GM21576 (cell line): ENCODE measurements around the gene SMAGP.
"Not testable (repeated sequence)": the region's sequence is repeated elsewhere in the genome, so short reads cannot be mapped to it uniquely, and the experiment has no call there.

Source experiments
- ATAC-seq: cut with Tn5 transposase; IDR thresholded peaks from one replicate; pipeline ENCODE4 v1.9.1; 2021; ENCODE audit warnings: mild to moderate bottlenecking, moderate library complexity; ENCODE audit not compliant: unreplicated experiment

The SMAGP gene

DNA sequence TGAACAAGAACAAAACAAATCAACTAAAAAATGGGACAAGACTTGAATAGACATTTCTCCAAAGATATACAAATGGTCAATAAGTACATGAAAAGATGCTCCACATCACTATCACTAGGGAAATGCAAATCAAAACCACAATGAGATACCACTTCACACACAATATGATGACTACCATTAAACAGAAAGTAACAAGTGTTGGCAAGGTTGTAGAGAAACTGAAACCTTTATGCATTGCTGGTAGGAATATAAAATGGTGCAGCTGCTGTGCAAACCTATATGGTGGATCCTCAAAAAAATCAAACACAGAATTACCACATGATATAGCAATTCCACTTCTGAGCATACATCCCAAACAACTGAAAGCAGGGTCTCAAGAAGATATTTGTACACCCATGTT lies 5.2 kb downstream of the SMAGP start:
- ATAC-seq = no peak

DNA sequence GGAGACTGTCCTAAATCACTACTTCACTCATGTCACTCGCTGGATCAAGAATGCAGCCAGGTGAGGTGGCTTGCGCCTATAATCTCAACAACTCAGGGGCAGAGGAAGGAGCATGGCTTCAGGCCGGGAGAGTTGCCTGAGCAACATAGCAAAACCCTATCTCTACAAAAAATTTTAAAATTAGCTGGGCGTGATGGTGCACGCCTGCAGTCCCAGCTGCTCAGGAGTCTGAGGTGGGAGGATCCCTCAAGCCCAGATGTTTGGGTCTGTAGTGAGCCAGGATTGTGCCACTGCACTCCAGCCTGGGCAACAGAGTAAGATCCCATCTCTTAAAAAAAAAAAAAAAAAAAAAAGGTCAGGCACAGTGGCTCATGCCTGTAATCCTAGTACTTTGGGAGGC lies 5.9 kb downstream of the SMAGP start:
- no peak for ATAC-seq

DNA sequence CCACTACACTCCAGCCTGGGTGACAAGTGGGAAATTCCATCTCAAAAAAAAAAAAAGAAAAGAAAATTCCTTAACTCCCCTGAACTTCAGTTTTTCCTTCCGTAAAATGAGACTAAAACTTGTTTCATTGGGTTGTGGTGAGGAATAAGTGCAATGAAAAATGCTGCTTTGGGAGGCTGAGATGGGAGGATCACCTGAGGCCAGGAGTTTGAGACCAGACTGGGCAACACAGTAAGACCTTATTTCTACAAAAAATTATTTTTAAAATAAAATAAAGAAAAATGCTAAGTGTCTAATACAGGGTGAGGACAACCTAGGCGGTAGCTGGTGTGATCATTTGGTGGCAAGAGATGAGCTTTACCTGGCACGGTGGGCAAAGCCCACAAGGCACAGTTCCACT lies 6.9 kb downstream of the SMAGP start:
- no peak for ATAC-seq

DNA sequence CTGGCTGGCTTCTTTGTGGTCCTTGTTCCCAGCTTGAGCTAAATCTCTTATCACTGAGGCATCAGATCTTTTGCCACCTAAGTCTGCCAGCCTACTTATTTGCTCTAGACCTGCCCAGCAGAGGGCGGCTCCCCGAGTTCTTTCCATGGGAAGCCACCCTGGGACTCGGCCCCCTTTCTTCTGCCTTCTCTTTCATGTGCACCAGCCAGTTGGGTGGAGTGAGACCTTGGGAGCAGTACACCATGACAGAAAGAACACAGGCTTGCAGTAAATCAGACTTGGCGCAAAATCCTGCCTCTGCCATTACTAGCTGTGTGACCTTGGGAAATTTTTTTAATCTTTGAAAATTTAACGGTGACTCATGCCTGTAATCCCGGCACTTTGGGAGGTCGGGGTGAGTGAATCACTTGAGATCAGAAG lies 7.4 kb downstream of the SMAGP start:
- ATAC-seq = no peak

DNA sequence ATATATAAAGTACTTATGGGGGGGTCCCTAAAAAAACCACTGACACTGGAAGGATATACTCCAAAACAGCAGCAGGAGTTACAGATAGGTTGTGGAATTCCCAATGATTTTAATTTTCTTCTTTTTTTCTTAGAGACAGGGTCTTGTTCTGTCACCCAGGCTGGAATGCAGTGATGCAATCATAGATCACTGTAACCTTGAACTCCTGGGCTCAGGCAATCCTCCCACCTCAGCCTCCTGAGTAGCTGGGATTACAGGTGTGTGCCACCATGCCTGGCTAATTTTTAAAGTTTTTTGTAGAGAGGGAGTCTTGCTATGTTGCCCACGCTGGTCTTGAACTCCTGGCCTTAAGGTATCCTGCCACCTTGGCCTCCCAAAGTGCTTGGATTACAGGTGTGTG lies 10.6 kb downstream of the SMAGP start:
- ATAC-seq = not testable (repeated sequence)

DNA sequence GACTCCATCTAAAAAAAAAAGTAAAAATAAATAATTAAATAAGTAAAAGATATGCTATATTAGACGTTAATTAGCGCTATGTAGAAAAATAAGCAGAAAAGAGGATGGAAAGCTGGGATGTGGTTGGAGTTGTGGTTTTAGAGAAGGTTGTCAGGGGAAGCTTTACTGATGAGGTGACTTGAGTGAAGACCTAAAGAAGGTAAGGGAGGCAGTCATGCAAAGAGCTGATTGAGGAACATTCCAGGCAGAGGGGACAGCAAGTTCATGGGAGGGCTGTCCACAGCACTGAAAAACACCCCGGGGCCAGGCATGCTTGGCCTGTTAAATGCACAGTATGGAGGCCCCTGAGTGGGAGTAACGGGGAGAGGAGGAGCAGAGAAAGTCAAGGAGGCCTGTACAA lies 15.7 kb downstream of the SMAGP start:
- ATAC-seq = no peak

DNA sequence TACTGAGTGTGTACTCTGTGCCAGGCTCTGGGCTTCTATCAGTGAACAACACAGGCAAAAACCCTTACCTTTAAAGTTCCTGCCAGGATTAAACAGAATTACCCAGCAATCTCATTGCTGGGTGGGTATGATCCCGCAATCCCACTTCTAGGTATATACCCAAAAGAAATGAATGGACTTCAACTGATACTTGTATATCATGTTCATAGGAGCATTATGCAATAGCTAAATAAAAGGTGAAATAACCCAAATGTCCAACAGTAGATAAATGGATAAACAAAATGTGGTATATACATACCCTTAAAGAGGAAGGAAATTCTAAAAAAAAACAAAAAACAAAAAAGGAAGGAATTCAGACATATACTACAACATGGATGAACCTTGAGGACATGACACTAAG lies 16.9 kb downstream of the SMAGP start:
- ATAC-seq = no peak

DNA sequence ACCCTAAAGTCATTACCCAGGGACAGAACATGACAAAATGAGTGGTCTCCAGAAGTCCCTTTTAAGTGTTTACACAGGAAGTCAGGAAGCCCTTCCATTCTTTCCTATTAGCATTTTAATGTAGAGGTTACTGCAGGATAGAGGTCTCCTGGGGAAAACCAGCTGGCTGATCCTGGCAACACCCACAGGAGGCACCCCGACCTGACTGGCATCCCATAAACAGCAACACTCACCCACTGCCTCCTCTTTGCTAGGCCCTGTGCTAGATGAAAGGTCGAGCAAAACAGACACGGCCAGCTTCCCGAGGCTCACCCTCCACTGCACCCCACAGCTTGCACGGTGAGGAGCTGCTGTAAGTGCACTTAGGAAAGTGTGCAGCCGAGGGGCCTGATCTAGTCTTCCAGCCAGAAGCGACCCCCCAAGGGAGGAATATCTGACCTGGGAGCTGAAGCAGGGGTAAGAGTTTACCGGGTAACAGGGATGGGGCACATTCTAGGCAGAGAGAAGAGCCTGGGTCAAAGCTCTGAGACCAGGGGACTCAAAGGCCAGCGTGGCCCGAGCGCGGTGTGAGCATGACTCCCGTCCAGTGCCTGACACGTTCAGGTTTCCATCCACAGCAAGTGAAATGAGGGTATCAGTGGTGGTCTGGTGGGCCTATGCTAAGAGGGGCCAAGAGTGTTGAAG lies 22.6 kb downstream of the SMAGP start:
- no peak for ATAC-seq

DNA sequence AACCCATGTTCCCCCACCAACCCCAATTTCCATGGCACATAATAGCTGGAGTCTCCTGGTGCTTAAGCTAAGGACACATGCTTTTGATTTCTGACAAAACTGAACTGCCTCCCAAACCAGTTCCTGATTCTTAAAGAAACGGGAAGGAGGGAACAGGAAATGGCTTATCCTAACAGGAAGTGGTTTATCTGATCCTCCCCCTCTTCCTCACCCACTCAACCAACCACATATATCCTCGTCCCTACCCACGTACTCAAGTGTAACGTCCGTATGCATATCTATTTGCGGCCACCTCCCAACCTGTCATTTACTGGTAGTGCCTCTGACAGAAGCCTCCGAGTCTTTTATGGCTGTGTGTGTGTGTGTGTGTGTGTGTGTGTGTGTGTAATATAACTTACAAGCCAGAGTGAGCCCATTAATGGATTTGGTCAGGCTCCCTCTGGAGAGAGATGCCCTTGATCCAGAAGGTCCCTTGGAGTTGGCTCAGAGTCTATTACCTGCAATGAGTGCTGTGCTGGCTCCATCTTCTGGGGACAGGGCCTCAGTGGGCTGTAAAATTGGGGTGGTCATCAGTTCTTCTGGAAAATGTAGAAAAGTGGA lies 23.9 kb downstream of the SMAGP start:
- ATAC-seq = no peak

DNA sequence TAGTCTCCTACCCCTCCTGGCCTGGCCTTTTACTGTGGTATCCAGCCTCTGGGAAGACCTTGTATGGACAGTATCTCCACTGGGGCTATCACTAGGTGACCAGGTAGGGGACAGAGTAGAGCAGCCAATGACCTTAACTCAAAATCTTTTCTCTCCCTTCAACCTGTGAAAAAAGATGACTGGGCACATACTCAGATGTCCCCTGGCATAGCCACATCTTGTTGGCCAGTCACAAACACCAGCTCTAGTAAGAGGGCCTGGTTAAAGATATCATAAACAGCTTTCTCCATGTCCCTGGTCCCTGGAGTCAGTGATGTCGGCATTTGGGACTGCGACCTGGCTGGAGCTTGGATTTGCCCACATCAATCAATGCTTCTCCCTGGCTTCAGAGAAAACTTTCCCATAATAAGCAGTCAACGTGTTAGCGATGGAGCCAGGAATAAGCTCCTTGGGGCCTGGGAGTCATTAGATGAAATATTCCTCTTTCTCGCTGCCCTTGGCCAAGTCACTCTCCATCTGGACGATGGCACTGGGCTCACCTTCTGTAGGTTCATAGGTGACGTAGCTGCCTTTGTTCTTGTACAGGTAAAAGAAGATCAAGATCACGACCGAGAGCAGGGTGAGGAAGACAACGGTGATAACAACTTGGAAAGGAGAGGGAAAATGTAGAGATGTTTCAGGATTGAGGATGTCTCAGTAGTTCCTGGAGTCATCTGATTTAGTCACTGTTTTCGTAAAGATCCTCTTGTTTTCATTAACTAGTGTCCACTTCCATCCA lies 24.6 kb downstream of the SMAGP start:
- no peak for ATAC-seq

DNA sequence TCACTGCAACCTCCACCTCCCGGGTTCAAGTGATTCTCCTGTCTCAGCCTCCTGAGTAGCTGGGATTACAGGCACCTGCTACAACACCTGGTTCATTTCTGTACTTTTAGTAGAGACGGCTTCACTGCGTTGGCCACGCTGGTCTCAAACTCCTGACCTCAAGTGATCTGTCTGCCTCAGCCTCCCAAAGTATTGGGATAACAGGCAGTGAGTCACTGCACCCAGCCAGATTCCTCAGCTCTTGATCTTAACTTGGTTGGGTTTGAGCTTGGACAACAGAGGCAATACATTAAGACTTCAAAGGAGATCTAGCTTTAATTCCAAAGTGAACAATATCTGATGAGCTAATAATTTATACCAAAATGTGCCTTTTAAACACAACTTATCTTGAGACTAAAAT lies 25.9 kb downstream of the SMAGP start:
- no peak for ATAC-seq

DNA sequence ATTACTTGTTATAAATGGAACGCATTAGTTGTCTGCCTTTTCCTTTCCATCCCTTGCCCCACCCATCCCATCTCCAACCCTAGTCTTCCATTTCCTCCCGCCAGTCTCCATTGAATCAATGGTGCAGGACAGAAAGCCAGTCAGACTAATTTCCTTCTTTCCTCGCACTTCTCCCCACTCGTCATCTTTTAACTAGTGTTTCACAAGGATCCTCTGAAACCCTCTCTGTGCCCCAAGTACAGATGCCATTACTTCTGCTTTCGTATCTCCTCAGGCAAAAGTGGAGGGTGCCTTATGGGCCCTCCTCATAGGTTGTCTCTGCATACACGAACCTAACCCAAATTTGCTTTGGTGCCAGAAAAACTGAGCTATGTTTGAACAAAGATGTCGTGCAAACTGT lies 27.3 kb downstream of the SMAGP start:
- no peak for ATAC-seq

DNA sequence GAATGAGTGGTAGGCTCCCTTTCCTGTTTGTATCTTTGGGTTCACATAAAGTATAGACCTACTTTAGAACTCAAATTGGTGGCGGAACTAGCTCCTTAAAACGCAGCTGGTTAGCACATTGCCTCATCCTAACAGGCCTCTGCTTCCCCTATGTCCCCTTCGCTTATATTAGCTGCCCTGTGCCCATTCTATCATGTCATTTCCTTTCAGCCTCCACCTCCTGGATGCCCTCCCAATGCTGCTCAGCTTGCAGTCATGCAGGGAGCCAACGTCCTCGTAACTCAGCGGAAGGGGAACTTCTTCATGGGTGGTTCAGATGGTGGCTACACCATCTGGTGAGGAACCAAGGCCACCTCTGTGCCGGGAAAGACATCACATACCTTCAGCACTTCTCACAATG lies 28.1 kb downstream of the SMAGP start:
- no peak for ATAC-seq

DNA sequence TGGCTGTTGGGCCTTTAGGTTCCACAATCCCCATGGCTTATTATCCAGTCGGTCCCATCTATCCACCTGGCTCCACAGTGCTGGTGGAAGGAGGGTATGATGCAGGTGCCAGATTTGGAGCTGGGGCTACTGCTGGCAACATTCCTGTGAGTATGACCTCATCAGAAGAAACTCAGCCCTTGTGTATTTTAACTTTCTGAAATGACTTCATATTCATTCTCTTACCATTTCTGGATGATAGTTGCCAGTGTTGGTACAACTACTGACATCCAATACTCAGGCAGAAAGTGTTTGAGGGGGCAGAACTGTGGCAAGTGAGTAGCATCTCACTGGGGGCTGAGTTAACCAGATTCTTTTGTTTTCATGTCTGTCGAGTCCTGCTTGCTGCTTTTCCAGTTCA lies 29.2 kb downstream of the SMAGP start:
- no peak for ATAC-seq

DNA sequence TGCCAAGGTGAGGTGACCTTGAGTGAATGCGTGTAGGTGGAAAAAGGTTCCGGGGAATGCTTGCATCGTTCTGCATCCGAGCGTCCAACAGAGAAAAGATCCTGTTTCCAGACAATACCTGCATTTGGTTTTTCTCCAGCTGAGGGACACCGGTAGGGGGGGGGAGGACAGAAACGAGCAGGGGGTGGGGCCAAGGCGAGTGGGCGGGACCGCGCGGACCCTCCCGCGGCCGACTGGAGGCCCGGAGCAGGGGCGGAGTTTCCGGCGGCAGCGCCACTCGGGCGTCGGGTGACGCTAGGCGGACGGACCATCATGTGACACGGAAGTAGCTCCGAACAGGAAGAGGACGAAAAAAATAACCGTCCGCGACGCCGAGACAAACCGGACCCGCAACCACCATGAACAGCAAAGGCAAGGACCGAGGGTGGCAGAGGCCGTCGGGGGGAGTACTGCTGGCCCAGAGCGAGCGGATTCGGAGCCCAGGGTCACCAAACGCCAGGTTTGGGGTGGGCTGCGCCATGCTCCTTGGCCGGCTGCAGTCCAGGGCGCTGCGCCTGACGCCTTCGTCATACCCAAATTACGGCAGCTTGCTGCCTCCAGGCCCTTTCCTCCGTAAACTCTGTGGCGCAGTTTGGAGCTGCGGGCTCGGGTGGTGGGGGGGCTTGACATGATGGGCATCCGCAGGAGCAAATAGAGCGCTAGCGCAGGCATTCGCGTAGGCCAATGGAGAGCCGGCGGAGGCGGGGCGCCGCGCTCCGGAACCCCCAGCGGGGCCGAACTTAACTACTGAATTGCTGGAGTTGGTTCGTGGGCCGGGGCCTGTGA lies 31.5 kb downstream of the SMAGP start, which contains the start of gene DAZAP2:
DAZAP2 (plus strand) TSS at position 317 of the 825 bp plus-strand sequence; CDS start at position 399, 82 bp downstream.
- peak; percentile 85 for ATAC-seq

DNA sequence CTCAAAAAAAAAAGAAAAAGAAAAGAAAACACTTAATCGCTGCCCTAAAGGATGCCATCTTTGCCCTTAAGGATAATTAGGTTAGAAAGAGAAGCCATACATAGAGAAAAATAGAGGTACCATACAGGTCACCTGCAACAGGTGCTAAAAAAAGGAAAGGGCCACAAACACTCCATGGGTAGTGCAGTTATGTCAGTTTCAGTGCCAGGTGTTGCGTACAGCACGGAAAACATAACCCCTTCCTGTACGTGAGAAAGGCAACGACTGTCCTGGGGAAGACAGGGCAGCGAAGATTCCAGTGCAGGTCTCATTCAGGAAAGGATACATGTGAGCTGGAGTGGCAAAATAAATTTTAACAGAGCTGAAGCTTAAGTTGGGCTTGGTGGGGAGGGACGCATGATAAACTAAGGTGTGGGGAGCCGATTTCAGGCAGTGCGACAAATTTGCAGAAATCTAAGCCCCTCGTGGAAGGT lies 32.1 kb downstream of the SMAGP start:
- ATAC-seq = peak; percentile 5

DNA sequence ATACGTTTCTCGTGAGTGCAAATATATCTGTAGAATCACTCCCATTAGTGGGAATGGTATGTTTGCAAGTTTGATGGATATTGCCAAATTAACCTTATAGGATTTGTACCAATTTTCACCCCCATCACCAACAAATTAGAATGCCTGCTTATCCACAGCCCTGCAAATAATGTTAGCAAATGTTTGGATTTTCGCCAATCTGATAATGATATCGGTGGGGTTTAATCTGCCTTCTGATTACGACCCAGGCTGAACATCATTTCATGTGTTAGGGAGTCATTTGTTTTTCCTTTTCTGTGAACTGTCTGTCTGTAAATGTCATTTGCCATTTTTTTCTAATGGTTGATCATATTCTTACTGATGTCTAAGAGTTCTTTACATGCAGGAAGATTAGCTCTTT lies 35.7 kb downstream of the SMAGP start:
- no peak for ATAC-seq

DNA sequence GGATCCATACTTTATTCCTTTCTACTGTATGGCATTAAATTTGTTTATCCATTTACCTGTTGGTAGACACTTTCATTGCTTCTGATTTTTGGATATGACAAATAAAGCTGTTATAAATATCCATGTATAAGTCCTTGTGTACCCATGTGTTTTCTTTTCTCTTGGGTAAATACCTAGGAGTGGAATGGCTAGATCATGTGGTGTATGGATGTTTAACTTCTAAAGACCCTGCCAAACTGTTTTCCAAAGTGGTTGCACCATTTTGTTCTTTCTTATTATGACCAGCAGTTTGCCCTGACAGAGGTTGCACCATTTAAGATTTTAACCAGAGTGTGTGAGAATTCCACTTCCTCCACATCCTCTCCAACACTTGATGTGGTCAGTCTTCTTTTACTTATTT lies 37.6 kb downstream of the SMAGP start:
- no peak for ATAC-seq

DNA sequence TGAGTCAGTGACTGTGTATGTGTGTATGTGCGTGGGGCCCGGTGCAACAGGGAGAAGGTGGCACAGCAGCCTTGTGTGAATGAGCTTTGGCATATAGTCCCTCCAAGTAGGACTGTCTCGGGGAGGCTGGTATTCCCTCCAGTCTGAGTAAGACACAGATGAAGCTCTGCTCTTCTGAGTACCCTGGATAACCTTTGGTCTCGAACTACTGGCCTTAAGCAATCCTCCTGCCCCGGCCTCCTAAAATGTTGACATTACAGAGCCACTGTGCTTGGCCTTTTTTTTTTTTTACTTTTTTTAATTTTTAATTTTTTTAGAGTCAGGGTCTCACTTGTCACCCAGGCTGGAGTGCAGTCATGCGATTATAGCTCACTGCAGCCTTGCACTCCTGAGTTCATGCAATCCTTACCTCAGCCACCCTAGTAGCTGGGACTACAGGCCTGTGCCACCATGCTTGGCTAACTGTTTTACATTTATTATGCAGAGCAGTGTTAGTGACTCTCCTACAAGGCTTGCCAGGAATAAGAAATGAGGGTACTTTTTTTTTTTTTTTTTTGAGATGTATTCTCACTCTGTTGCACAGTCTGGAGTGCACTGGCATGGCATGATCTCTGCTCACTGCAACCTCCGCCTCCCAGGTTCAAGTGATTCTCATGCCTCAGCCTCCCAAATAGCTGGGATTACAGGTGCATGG lies 41.0 kb downstream of the SMAGP start:
- no peak for ATAC-seq

DNA sequence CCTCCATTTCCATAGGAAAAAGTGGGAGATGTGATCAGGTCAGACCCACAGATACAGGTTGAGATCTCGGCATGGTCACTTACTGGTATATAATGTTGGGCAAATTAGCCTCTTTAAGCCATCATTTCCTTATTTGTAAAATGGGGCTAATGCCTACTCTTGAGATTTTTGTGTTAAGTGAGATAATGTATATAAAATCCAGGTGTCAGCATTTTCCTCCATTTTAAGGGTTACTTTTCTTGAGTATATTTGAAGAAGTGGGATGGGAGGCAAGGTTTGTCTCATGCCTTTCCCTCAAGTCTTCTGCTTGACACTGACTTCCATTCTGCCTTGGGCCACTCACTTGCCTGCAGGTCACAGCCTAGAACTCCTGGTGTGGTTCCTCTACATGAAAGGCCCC lies 42.3 kb downstream of the SMAGP start:
- ATAC-seq = no peak
